Suprapubic skin (tissue), 4 donors: ENCODE measurements around the gene NRDE2. TPM values are rescaled to one million over a fixed set of nuclear protein-coding genes. Genes with fewer than 3 reads are reported as not detected.

Experiments used
- DNase-seq, 2 donors: peaks; one replicate each; pipeline ENCODE4 v3.0.0-alpha.2; 2019; ENCODE audit warnings: low spot score in 2 of 2
- H3K27ac ChIP-seq: fragments of 200-600 bp; sonication (generic); one replicate; pipeline ENCODE4 v1.5.1; 2019
- H3K27me3 ChIP-seq: fragments of 200-600 bp; sonication (generic); one replicate; pipeline ENCODE4 v1.5.1; 2019
- H3K36me3 ChIP-seq: fragments of 200-600 bp; sonication (generic); one replicate; pipeline ENCODE4 v1.5.1; 2019
- H3K4me1 ChIP-seq: fragments of 200-600 bp; sonication (generic); one replicate; pipeline ENCODE4 v1.5.1; 2019
- H3K4me3 ChIP-seq: fragments of 200-600 bp; sonication (generic); one replicate; pipeline ENCODE4 v1.5.1; 2019; ENCODE audit warnings: mild to moderate bottlenecking
- H3K9me3 ChIP-seq: fragments of 200-600 bp; sonication (generic); one replicate; pipeline ENCODE4 v1.5.1; 2019
- EP300 ChIP-seq: sonication (generic); formaldehyde crosslinking; IDR thresholded peaks from one replicate; pipeline ENCODE4 v1.6.1; 2017; ENCODE audit warnings: antibody characterized with exemption
- POLR2A ChIP-seq, 2 donors: fragments of 450-650 bp; IDR thresholded peaks; one replicate each; pipeline ENCODE4 v1.6.1; 2017; ENCODE audit warnings: antibody characterized with exemption in 2 of 2, mild to moderate bottlenecking in 2 of 2, moderate library complexity in 2 of 2
- POLR2AphosphoS5 ChIP-seq, 3 donors: sonication (generic); formaldehyde crosslinking; IDR thresholded peaks; one replicate each; pipeline ENCODE4 v1.6.1; 2017; ENCODE audit warnings: antibody characterized with exemption in 3 of 3
- WGBS: methylation state at CpG from one replicate; pipeline ENCODE4 v1.1.5; 2018; 5-methylcytosine and 5-hydroxymethylcytosine counted together
- total RNA-seq, 4 donors: library from RNA; depleted of rRNA; stranded (reverse); fragments of >200 nt; gene quantifications; one replicate each; pipeline ENCODE4 v1.1.0, GENCODE V29; 2016
- TF ChIP-seq, protein P1 (sequence below), 2 donors: fragments of 200-600 bp in 1 of 2; fragments of 450-650 bp in 1 of 2; sonication (generic) in 1 of 2; IDR thresholded peaks; one replicate each; pipeline ENCODE4 v1.5.1; 2016 to 2019; ENCODE audit warnings: antibody characterized with exemption in 2 of 2, mild to moderate bottlenecking in 1 of 2, moderate library complexity in 1 of 2

Gene NRDE2
- total RNA-seq, 4 donors from 2014 or later = 8.8 to 22.4 (median 14.6) TPM

DNA sequence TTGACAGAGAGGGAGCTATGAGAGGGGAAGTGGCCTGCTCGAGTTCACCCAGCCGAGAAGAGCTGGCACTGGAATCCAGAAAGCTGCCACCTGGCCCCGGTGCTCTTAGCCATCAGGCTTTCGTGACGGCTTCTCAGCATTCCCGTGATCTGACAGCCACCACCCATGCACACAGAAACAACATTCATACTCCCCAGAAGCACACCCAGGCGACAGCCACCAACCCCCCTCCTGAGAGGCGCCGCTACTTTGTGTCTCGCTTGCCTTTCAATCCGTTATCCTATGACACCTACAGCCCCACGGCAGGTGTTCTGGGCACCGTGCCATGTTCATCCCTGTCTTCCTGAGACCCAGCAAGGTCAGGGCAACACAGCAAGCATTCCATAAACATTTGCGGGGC lies 44.0 kb downstream of the NRDE2 start:
- no peak for DNase-seq
- H3K4me3 ChIP-seq = no peak overlapping the region
- H3K27ac ChIP-seq = no peak overlapping the region
- H3K36me3 ChIP-seq = peaks cover 73% of the 10 kb centered on the region
- TF ChIP-seq, protein P1, sequence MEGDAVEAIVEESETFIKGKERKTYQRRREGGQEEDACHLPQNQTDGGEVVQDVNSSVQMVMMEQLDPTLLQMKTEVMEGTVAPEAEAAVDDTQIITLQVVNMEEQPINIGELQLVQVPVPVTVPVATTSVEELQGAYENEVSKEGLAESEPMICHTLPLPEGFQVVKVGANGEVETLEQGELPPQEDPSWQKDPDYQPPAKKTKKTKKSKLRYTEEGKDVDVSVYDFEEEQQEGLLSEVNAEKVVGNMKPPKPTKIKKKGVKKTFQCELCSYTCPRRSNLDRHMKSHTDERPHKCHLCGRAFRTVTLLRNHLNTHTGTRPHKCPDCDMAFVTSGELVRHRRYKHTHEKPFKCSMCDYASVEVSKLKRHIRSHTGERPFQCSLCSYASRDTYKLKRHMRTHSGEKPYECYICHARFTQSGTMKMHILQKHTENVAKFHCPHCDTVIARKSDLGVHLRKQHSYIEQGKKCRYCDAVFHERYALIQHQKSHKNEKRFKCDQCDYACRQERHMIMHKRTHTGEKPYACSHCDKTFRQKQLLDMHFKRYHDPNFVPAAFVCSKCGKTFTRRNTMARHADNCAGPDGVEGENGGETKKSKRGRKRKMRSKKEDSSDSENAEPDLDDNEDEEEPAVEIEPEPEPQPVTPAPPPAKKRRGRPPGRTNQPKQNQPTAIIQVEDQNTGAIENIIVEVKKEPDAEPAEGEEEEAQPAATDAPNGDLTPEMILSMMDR (IDR thresholded peaks at IDR 0.05) = no peak
- TF ChIP-seq EP300 = no peak
- no peak for TF ChIP-seq POLR2AphosphoS5 (IDR thresholded peaks at IDR 0.05)
- TF ChIP-seq POLR2A (IDR thresholded peaks at IDR 0.05) = no peak
- no peaks in the 10 kb centered on the region for H3K27me3 ChIP-seq
- H3K9me3 ChIP-seq = no peaks in the 10 kb centered on the region
- 71% methylated on average over 14 of the region's 14 CpGs for WGBS
- no peaks in the 10 kb centered on the region for H3K4me1 ChIP-seq

DNA sequence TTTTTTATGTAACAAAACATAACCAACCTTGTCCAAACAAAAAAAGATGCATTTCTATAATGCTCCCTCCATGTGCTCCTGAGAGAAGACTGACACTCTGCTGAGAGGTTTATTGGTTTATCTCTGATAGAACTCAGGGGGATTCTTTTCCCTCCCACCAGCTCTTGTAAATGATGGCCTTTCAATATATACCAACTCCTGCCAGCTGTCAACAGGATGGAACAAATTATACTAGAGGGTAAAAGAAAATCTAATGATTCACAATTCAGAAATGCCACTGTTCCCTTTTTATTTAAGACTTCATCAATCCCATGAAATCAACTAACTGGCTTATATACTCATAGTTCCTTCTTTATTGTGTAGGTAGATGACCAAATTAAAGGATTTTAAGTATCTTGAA lies 50.0 kb downstream of the NRDE2 start:
- no peak for TF ChIP-seq EP300
- TF ChIP-seq POLR2A (IDR thresholded peaks at IDR 0.05) = no peak
- TF ChIP-seq POLR2AphosphoS5 (IDR thresholded peaks at IDR 0.05) = no peak
- Histone ChIP-seq H3K27me3 (no peaks in the 10 kb centered on the region), H3K36me3 (peaks cover 77% of the 10 kb centered on the region), H3K4me3 (no peak overlapping the region), H3K9me3 (no peaks in the 10 kb centered on the region), H3K4me1 (no peaks in the 10 kb centered on the region), H3K27ac (no peak overlapping the region)
- no peak for DNase-seq

DNA sequence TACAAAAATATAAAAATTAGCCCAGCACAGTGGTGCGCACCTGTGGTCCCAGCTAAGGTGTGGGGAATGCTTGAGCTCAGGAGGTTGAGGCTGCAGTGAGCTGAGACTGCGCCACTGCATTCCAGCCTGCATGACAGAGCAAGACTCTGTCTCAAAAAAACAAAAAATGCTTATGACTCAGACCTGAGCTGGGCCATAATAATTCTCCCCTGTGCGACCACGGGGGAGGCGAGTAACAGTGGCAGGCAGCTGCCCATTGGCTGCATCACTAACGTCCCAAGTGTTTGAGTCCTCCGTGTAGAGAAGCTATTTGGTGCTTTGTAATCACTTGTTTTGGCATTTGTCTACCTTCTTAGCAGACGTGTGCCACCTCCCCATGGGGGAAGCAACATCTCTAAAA lies 50.5 kb downstream of the NRDE2 start:
- H3K4me1 ChIP-seq = no peaks in the 10 kb centered on the region
- no peak overlapping the region for H3K27ac ChIP-seq
- H3K27me3 ChIP-seq = no peaks in the 10 kb centered on the region
- 61% methylated on average over 8 of the region's 8 CpGs for WGBS
- no peak for DNase-seq
- H3K9me3 ChIP-seq = no peaks in the 10 kb centered on the region
- no peak overlapping the region for H3K4me3 ChIP-seq
- TF ChIP-seq POLR2AphosphoS5 (IDR thresholded peaks at IDR 0.05) (no peak), POLR2A (IDR thresholded peaks at IDR 0.05) (no peak), EP300 (no peak)
- TF ChIP-seq, protein P1 (IDR thresholded peaks at IDR 0.05) = no peak
- H3K36me3 ChIP-seq = peaks cover 73% of the 10 kb centered on the region

DNA sequence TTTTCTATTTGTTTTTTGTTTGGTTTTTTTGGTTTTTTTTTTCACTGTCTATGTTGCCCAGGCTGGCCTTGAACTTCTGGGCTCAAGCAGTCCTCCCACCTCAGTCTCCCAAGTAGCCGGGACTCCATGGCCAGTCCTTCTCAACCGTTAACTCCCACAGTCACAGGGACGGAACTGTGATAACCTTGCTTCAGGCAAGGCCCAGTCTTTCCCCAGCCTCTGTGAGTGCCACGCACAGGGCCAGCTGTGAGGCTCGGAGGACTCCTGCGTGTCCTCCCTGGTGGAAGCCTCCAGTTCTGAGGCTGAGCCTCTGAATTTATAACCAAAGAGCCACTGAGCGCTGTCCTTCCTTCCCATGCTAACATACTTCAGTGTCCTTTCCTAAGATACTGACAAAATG lies 51.6 kb downstream of the NRDE2 start:
- Histone ChIP-seq H3K36me3 (peaks cover 64% of the 10 kb centered on the region), H3K4me1 (peaks cover 3% of the 10 kb centered on the region), H3K27ac (no peak overlapping the region), H3K9me3 (no peaks in the 10 kb centered on the region), H3K27me3 (no peaks in the 10 kb centered on the region), H3K4me3 (no peak overlapping the region)
- no peak for DNase-seq
- TF ChIP-seq EP300 = no peak
- 98% methylated on average over 6 of the region's 7 CpGs for WGBS

DNA sequence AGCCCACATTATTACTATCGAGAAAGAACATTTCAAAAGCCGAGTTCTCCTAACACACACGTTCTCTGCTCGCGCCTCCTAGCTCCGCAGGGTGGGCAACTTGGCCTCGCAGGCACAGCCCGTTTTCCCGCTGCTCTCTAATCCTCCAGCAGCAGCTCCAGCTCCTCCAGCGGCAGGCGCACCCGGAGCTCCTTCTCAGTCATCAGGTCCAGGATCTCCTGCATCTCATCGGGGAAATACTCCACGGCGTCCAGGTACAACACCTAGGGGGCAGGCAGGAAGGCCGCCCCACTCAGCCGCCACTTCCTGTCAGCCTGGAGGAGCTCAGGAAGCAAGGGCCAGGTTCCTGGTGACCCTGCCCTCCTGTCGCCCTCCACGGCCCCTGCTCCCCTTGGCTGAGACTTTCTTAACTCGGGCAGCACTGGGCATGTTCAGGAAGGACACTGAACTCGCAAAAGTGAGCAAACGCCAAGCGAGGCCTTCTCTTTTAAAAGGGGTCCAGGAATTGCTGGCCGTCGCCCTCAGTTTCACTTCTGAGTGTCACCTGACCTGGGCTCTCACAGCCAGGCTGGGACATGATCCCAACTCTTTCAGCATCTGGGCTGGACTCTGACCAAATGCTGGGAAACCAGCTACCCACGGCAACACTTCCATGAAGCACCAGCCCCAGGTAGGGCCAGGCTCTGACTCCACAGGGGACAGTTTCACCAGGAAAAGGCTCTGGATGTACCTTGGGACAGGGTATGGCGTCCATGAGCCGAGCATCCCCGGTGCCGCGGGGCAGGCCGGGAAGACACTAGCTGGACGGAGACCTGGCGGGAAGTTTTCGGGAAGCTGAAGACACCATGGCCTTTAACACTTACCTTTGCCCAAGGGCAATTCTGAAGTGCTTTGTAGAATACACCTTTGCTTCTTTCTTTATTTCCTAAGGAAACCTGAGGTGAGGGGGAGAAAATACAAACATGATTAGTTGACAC lies 53.3 kb downstream of the NRDE2 start:
- Histone ChIP-seq H3K9me3 (no peaks in the 10 kb centered on the region), H3K27ac (no peak overlapping the region), H3K4me3 (no peak overlapping the region), H3K27me3 (no peaks in the 10 kb centered on the region), H3K36me3 (peaks cover 60% of the 10 kb centered on the region), H3K4me1 (peaks cover 5% of the 10 kb centered on the region)
- TF ChIP-seq EP300 (no peak), POLR2AphosphoS5 (IDR thresholded peaks at IDR 0.05) (no peak), POLR2A (IDR thresholded peaks at IDR 0.05) (no peak)
- 89% methylated on average over 35 of the region's 35 CpGs for whole genome bisulfite sequencing
- DNase-seq = no peak

DNA sequence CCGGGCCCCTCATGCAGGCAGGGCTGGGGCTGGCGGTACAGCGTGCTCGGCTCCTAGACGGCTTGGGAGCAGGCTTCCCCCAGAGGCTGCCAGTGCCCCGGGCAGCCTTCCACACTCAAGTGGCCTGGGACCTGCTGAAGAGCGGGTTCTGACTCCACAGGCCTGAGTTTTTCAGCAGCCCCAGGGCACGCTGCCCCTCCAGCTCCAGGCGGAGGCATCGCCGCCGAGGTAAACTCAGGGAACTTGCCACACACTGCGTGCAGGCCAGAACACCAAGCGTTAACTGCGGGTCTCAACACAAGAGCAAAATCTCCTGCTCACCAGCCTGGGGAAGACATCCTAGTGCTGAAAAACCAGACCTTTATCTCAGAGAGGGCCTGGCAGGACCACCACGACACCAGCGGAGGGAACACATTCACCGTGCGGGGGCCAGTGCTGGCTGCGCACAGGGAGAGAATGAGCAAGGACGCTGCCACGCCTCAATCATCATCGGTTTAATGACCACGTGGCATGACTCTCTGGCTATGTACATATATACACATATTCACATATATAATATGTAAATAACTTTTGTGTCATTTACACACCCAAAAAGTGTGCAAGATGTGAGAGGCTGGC lies 54.1 kb downstream of the NRDE2 start:
- no peaks in the 10 kb centered on the region for H3K27me3 ChIP-seq
- H3K4me1 ChIP-seq = peaks cover 5% of the 10 kb centered on the region
- H3K9me3 ChIP-seq = no peaks in the 10 kb centered on the region
- no peak for TF ChIP-seq POLR2A (IDR thresholded peaks at IDR 0.05)
- TF ChIP-seq, protein P1 (IDR thresholded peaks at IDR 0.05) = no peak
- TF ChIP-seq POLR2AphosphoS5 (IDR thresholded peaks at IDR 0.05) = no peak
- TF ChIP-seq EP300 = no peak
- WGBS = 92% methylated on average over 14 of the region's 24 CpGs
- H3K27ac ChIP-seq = no peak overlapping the region
- peaks cover 60% of the 10 kb centered on the region for H3K36me3 ChIP-seq
- no peak for DNase-seq
- no peak overlapping the region for H3K4me3 ChIP-seq
